HFFc6 (cell line): ENCODE measurements around the gene DSTN. TPM values are rescaled to one million over a fixed set of nuclear protein-coding genes. Genes with fewer than 3 reads are reported as not detected.

Experiments used
- DNase-seq: peaks from one replicate; pipeline ENCODE4 v3.0.0-alpha.2; 2018
- H3K27ac Mint-ChIP-seq: 2 replicates; pipeline ENCODE4 v1.8.0; 2020; ENCODE audit warnings: mild to moderate bottlenecking, mixed read lengths
- H3K27me3 Mint-ChIP-seq: 2 replicates; pipeline ENCODE4 v1.8.0; 2021; ENCODE audit warnings: mild to moderate bottlenecking, moderate library complexity, mixed read lengths; ENCODE audit not compliant: insufficient read depth
- H3K36me3 Mint-ChIP-seq: 2 replicates; pipeline ENCODE4 v1.8.0; 2021; ENCODE audit warnings: low read depth, mixed read lengths
- H3K4me1 Mint-ChIP-seq: 2 replicates; pipeline ENCODE4 v1.8.0; 2020; ENCODE audit warnings: low read depth, mixed read lengths
- H3K4me3 Mint-ChIP-seq: 2 replicates; pipeline ENCODE4 v1.8.0; 2020; ENCODE audit warnings: mild to moderate bottlenecking, moderate library complexity, mixed read lengths
- H3K9me3 Mint-ChIP-seq: 2 replicates; pipeline ENCODE4 v1.8.0; 2020; ENCODE audit warnings: mild to moderate bottlenecking, mixed read lengths
- CTCF ChIP-seq: fragments of 200-600 bp; sonication (generic); IDR thresholded peaks from 2 replicates; pipeline ENCODE4 v1.5.0; 2021; ENCODE audit warnings: antibody characterized with exemption, mild to moderate bottlenecking
- total RNA-seq, 6 experiments: library from RNA; stranded (reverse); fragmentation: NEBNext Ultra II Directional; extraction: Animal tissue kit (Norgen Biotek cat#: 25700); gene quantifications; 2 replicates in 1 of 6; 3 replicates in 5 of 6; pipeline ENCODE4 v1.2.3, GENCODE V29; 2021

Gene DSTN
- total RNA-seq, 6 experiments from 2014 or later, result 497 to 624 (median 521) TPM

GRCh38 chr20:17625246-17626051 lies 55.6 kb downstream of the DSTN start:
- no peaks in the 10 kb centered on the region for H3K4me1 Mint-ChIP-seq
- no peak for TF ChIP-seq CTCF
- no peak for DNase-seq
- no peaks in the 10 kb centered on the region for H3K9me3 Mint-ChIP-seq
- H3K27me3 Mint-ChIP-seq, result peaks cover 5% of the 10 kb centered on the region
- no peak overlapping the region for H3K4me3 Mint-ChIP-seq
- no peak overlapping the region for H3K27ac Mint-ChIP-seq
- H3K36me3 Mint-ChIP-seq, result peaks cover 26% of the 10 kb centered on the region

- no peak for TF ChIP-seq CTCF
- peaks cover 5% of the 10 kb centered on the region for H3K27me3 Mint-ChIP-seq
- DNase-seq, result no peak
- no peaks in the 10 kb centered on the region for H3K4me1 Mint-ChIP-seq
- H3K36me3 Mint-ChIP-seq, result peaks cover 30% of the 10 kb centered on the region
- no peaks in the 10 kb centered on the region for H3K9me3 Mint-ChIP-seq
- peak overlapping the region; percentile 18; the same call in 1 of the 2 replicates for H3K27ac Mint-ChIP-seq
- no peak overlapping the region; the same call in 1 of the 2 replicates for H3K4me3 Mint-ChIP-seq
These were observed 56.5 kb downstream of the DSTN start for GRCh38 chr20:17626217-17627007.

DNA sequence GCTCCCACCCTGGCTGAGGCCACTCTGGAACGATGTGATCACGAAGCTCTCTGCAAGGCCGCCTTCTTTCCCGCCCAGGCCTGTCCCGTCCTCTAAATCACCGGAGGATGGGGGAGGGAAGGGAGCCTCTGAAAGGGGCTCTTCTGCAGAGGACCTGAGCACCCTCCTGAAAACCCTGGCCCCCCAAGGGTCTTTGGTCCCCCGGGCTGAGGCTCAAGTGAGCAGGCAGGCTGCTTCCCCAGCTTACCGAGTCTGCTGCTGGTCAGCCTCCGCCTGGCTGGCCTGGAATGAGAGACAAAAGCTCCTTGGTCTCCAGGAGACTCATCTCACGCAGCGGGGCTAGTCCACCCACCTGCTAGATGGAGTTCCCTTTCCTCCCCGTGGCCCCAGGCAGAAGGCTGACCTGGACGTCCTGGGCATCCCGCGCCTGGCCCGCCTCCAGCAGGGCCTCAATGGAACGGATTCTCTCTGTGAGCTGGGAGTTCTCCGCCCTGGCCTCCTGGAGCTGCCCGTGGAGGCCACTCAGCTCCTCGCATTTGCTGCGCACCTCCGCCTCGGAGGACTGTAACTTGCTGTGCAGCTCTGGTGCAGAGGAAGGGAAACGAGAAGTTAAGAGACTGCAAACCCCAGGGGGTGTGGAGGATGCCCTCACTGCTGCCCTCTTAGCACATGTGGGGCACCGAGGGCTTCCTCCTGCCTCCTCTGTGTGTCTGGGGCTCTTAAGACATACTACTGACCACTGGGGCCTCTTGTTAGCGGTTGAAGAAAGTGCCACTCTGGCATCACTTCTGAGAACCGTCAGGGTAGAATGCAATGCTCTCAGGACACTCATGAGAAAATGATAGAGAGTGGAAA lies 57.5 kb downstream of the DSTN start:
- TF ChIP-seq CTCF, result no peak
- DNase-seq, result no peak
- Mint-ChIP-seq H3K27ac (no peak overlapping the region; the same call in 1 of the 2 replicates), H3K36me3 (peaks cover 34% of the 10 kb centered on the region), H3K4me1 (no peaks in the 10 kb centered on the region), H3K27me3 (peaks cover 5% of the 10 kb centered on the region), H3K4me3 (no peak overlapping the region), H3K9me3 (no peaks in the 10 kb centered on the region)

DNA sequence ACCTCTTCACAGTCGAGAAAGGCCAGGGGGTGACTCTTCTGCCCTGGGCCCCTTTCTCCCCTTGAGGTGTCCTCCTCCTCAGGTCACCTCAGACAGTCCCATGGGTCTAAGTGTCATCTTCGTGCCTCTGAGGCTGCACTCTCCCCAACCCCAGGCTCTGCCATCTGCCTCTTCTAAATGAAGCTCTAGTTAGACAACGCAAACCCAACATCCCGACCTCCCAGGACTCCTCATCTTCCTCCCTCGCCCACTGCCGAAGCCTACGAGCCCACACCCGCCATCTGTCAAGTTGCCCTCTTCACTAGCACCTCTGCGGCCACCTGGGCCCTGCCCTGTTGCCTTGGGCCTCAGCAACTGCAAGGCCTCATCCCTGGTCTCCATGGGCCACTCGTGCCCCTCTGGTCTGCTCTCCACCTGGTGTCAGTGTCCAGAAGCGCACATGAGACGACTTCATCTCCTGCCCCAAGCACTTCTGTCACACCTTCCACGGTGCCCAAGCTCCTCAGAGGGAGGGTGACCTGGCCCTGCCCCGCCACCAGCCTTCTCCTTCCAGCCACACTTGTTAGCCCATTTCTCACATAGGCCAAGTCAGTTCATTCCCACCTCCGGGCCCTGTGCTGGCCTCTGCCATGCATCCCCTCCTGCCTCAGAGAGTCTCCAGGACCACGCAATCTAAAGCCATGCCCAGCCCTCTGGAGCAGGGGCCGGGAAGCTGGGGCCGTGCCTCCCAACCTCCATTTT lies 58.4 kb downstream of the DSTN start:
- H3K27ac Mint-ChIP-seq, result peak overlapping the region; percentile 40
- no peak overlapping the region for H3K4me3 Mint-ChIP-seq
- H3K9me3 Mint-ChIP-seq, result no peaks in the 10 kb centered on the region
- no peaks in the 10 kb centered on the region for H3K4me1 Mint-ChIP-seq
- peak; percentile 10; the same call in 1 of the 2 replicates for TF ChIP-seq CTCF
- peaks cover 41% of the 10 kb centered on the region for H3K36me3 Mint-ChIP-seq
- no peak for DNase-seq
- H3K27me3 Mint-ChIP-seq, result peaks cover 5% of the 10 kb centered on the region

GRCh38 chr20:17629025-17629424 lies 59.1 kb downstream of the DSTN start:
- Mint-ChIP-seq H3K36me3 (peaks cover 41% of the 10 kb centered on the region), H3K27ac (peak overlapping the region; percentile 40; the same call in 1 of the 2 replicates), H3K4me3 (no peak overlapping the region)

More at GRCh38 chr20:17629025-17629424, 59.1 kb downstream of the DSTN start:
- no peak for TF ChIP-seq CTCF
- H3K9me3 Mint-ChIP-seq, result no peaks in the 10 kb centered on the region
- DNase-seq, result no peak
- peaks cover 5% of the 10 kb centered on the region for H3K27me3 Mint-ChIP-seq
- H3K4me1 Mint-ChIP-seq, result no peaks in the 10 kb centered on the region
